ENCODE data around the gene ZBTB44. TPM values are rescaled to one million over a fixed set of nuclear protein-coding genes. Genes with fewer than 3 reads are reported as not detected.
A peak's percentile ranks its signal among the peaks of the same experiment; 100 is the strongest.

ZBTB44 gene
- total RNA-seq, 4 donors from 2014 or later: 23.1 to 76.7 (median 33.0) TPM

DNA sequence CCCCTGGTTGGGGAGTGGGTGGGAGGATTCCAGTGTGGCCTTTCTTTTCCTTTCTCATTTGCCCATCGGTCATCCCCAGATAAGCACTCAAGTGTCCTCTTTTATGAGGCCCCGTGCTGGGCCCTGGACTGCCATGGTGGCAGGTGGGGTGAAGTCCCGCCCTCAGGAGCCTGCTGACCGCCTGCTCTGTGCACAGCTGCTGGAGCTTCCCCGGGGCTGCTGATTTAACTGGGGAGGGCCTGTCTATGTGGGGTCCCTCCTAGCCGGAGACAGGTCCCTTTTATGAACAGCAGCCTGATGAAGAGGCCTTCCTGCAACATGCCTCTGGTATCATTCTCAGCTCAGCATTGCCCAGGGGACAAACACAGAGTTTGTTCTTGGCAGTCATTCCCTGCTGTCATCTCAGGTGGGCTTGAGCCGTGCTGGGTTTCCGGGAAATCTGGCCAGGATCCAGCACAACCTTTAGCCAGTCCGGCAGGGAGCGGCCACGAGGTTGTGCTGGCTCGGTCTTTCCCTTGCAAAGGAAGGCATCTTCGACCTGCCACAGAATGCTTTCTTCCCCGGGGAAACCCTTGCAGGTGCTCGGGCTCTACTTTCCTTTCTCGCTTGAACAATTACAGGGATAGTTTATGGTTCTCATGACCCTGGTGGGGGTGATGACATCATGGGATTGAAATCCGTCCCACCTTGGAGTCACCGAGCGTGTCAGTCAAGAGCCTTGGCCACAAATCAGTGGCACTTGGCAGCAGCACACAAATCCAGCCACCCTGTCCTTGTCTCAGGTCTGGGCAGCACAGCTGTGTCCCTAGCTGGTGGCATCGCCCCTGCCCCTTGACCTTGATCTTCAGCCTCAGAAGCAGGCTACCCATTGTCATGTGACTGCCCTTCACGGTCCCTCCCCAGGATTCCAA lies 135.1 kb downstream of the ZBTB44 start:
- no peak overlapping the region for H3K4me3 ChIP-seq
- intact Hi-C loops (cut with DNase I): no loop called here
- H3K36me3 ChIP-seq: peaks cover 0 to 9% (median 0%) of the 10 kb centered on the region in 3 donors
- TF ChIP-seq POLR2A (IDR thresholded peaks at IDR 0.05): no peak
- TF ChIP-seq, protein P1, sequence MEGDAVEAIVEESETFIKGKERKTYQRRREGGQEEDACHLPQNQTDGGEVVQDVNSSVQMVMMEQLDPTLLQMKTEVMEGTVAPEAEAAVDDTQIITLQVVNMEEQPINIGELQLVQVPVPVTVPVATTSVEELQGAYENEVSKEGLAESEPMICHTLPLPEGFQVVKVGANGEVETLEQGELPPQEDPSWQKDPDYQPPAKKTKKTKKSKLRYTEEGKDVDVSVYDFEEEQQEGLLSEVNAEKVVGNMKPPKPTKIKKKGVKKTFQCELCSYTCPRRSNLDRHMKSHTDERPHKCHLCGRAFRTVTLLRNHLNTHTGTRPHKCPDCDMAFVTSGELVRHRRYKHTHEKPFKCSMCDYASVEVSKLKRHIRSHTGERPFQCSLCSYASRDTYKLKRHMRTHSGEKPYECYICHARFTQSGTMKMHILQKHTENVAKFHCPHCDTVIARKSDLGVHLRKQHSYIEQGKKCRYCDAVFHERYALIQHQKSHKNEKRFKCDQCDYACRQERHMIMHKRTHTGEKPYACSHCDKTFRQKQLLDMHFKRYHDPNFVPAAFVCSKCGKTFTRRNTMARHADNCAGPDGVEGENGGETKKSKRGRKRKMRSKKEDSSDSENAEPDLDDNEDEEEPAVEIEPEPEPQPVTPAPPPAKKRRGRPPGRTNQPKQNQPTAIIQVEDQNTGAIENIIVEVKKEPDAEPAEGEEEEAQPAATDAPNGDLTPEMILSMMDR (IDR thresholded peaks at IDR 0.05): no peak
- peaks cover 38 to 62% (median 40%) of the 10 kb centered on the region in 3 donors for H3K4me1 ChIP-seq
- DNase-seq: no peak
- no peaks in the 10 kb centered on the region for H3K9me3 ChIP-seq
- 81 to 82% methylated on average over 9 to 13 of the region's 21 CpGs for WGBS, 2 donors
- H3K27ac ChIP-seq: peak overlapping the region; percentile 78 to 89 (median 79)
- H3K27me3 ChIP-seq: no peaks in the 10 kb centered on the region

DNA sequence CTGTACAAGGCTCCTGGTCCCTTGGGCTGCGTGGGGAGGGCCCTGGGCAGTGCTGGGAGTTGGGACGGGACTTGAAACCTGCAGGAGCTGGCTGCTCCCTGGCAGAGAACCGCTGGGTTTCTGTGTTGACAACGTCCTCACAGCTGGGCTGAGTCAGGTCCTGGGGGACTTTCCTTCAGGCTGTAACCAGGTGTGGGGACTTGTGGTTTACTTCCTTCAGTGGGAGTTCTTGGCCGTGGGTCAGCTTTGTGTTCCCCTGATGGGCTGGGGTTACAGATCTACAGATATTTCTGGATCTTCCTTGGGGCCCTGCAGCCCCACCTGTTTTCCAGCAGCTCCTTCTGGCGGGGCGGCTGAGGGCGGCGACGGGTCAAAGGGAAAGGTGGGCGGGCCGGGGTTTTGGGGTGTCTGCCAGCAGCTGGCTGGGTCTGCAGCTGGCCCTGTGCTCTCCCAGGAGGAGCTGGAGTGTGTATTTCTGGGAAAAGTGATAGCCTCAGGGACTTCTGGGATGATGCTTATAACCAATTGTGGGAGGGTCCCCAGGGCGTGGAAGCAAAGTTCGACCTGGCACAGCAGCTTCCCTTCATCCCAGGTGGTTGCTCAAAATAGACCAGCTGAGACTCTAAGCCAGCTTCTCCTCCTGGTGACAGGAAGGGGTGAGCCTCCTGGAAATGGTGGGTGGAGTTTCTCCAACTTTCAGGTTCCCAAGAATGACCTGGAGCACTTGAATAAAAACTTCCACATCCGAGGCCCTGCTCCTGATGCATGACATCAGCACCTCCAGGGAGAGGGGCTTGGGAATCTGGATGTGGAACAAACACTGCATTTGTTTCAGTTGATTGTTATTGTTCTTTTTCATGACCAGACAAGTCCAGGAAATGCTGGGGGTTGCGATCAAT lies 136.0 kb downstream of the ZBTB44 start:
- intact Hi-C loops (cut with DNase I): no loop called here
- Histone ChIP-seq H3K27ac (peak overlapping the region; percentile 78 to 89 (median 79)), H3K4me1 (peaks cover 38 to 62% (median 40%) of the 10 kb centered on the region in 3 donors), H3K4me3 (no peak overlapping the region), H3K36me3 (peaks cover 0 to 10% (median 0%) of the 10 kb centered on the region in 3 donors), H3K27me3 (no peaks in the 10 kb centered on the region), H3K9me3 (no peaks in the 10 kb centered on the region)
- no peak for DNase-seq
- TF ChIP-seq, protein P1 (IDR thresholded peaks at IDR 0.05): no peak
- no peak for TF ChIP-seq POLR2A (IDR thresholded peaks at IDR 0.05)
- 45 to 46% methylated on average over 2 to 4 of the region's 16 CpGs for WGBS, 2 donors

DNA sequence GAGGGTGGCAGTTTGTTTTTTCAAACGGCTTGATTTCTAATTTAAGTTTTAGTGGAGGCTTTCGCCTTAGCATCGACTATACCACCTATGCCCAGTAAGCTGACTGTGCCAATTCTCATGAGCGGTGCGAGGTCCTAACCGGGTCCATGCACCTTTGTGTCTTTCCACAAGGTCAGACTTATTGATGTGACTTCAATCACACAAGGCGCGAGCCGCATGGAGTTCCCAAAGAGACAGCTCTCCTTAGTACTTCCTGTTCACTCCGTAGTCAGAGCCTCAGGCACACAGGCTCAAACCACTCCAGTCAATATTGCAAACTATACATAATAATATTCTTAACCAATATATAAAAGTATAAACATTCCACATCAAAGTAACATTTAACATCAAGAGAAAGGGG lies 136.9 kb downstream of the ZBTB44 start:
- H3K4me1 ChIP-seq: peaks cover 38 to 62% (median 40%) of the 10 kb centered on the region in 3 donors
- TF ChIP-seq, protein P1 (IDR thresholded peaks at IDR 0.05): no peak
- no peak for TF ChIP-seq POLR2A (IDR thresholded peaks at IDR 0.05)
- H3K27me3 ChIP-seq: no peaks in the 10 kb centered on the region
- no peaks in the 10 kb centered on the region for H3K9me3 ChIP-seq
- DNase-seq: no peak
- peak overlapping the region in 3 of 4 donors; percentile 78 to 89 (median 80) for H3K27ac ChIP-seq
- 83 to 87% methylated on average over 8 to 10 of the region's 10 CpGs for WGBS, 2 donors
- intact Hi-C loops (cut with DNase I): no loop called here
- peaks cover 0 to 10% (median 0%) of the 10 kb centered on the region in 3 donors for H3K36me3 ChIP-seq
- no peak overlapping the region for H3K4me3 ChIP-seq

Small RNA genes within 50 kb of the gene (small RNA-seq; reads per million reads assigned to genes)
- 0 to 0.07 (median 0) reads per million in 4 donors for gene RN7SL778P

Other genes starting within 250 kb of the ZBTB44 start
- gene APLP2, start 245.0 kb downstream of the ZBTB44 start, total RNA-seq: 100 to 1,000 TPM; 134 to 221 (median 177) TPM
- gene ST14, start 155.1 kb downstream of the ZBTB44 start, total RNA-seq: 100 to 1,000 TPM; 109 to 225 (median 141) TPM
- gene ADAMTS8, start 113.7 kb upstream of the ZBTB44 start, total RNA-seq: 1 to 10 TPM in 3 of 4 donors, under 1 TPM in 1; 0.83 to 8.8 (median 1.8) TPM
- gene ADAMTS15, start 133.7 kb upstream of the ZBTB44 start, total RNA-seq: 1 to 10 TPM in 3 of 4 donors, under 1 TPM in 1; 0.11 to 5.7 (median 2.1) TPM

All from esophagus squamous epithelium (tissue), 5 donors.